HG03457 (cell line): ENCODE data around the gene CAMK2G.
"Not testable (repeated sequence)": the region's sequence is repeated elsewhere in the genome, so short reads cannot be mapped to it uniquely, and the experiment has no call there.

Experiments used
- ATAC-seq: cut with Tn5 transposase; IDR thresholded peaks from one replicate; pipeline ENCODE4 v1.9.1; 2021; ENCODE audit warnings: moderate number of reproducible peaks; ENCODE audit not compliant: unreplicated experiment

The CAMK2G gene

GRCh38 chr10:73874267-73875138 is at the start of gene CAMK2G:
Gene CAMK2G (minus strand): TSS chr10:73874555. CDS start chr10:73874461, 94 bp downstream.
- ATAC-seq = peak; percentile 54

- ATAC-seq = no peak
These were observed 48.4 kb upstream of the CAMK2G start for GRCh38 chr10:73922864-73923133.

GRCh38 chr10:73922007-73922863 is 47.9 kb upstream of the CAMK2G start:
- no peak for ATAC-seq

GRCh38 chr10:73920089-73920488 is 45.7 kb upstream of the CAMK2G start:
- no peak for ATAC-seq

- not testable (repeated sequence) for ATAC-seq
These were observed 45.1 kb upstream of the CAMK2G start for GRCh38 chr10:73919481-73919880.

GRCh38 chr10:73917566-73918305 is 43.4 kb upstream of the CAMK2G start:
- no peak for ATAC-seq

- no peak for ATAC-seq
These were observed 42.6 kb upstream of the CAMK2G start for GRCh38 chr10:73916761-73917470.

- no peak for ATAC-seq
These were observed 41.0 kb upstream of the CAMK2G start for GRCh38 chr10:73915206-73915851.

- no peak for ATAC-seq
These were observed 39.7 kb upstream of the CAMK2G start for GRCh38 chr10:73914036-73914435.

GRCh38 chr10:73911553-73912004 is 37.2 kb upstream of the CAMK2G start:
- no peak for ATAC-seq

- ATAC-seq = no peak
These were observed 36.6 kb upstream of the CAMK2G start, which contains the start of gene PLAU for GRCh38 chr10:73910764-73911552. Gene PLAU (plus strand): TSS chr10:73911132. CDS start chr10:73911556, 424 bp downstream.

- no peak for ATAC-seq
These were observed 36.0 kb upstream of the CAMK2G start for GRCh38 chr10:73910401-73910763.

GRCh38 chr10:73909540-73910115 is 35.3 kb upstream of the CAMK2G start:
- no peak for ATAC-seq

- ATAC-seq = peak; percentile 48
These were observed 34.6 kb upstream of the CAMK2G start for GRCh38 chr10:73908853-73909539.

GRCh38 chr10:73907841-73908517 is 33.6 kb upstream of the CAMK2G start:
- no peak for ATAC-seq

GRCh38 chr10:73906524-73907447 is 32.4 kb upstream of the CAMK2G start:
- no peak for ATAC-seq
